Neural progenitor cell (in vitro differentiated cells): ENCODE data around the gene CDK5R1.

ENCODE experiments used
- CTCF ChIP-seq: fragments of 200-600 bp; sonication (generic); IDR thresholded peaks from 2 replicates; pipeline ENCODE4 v1.5.1; 2017; ENCODE audit warnings: antibody characterized with exemption, mild to moderate bottlenecking
- EZH2 ChIP-seq: fragments of 200-600 bp; sonication (generic); IDR thresholded peaks from 2 replicates; pipeline ENCODE4 v1.6.1; 2017; ENCODE audit warnings: antibody characterized with exemption, mild to moderate bottlenecking, moderate library complexity

GRCh38 chr17:32520104-32520701 lies 33.4 kb downstream of the CDK5R1 start:
- TF ChIP-seq EZH2 (no peak), CTCF (no peak)
